A549 (cell line): ENCODE measurements around the gene SLC6A18. TPM values are rescaled to one million over a fixed set of nuclear protein-coding genes. Genes with fewer than 3 reads are reported as not detected.

Experiments
- ATAC-seq, 2 experiments: fragments of 200-7000 bp in 1 of 2; fragments of >200 bp in 1 of 2; cut with Nextera tagmentation in 1 of 2; cut with Tn5 transposase in 1 of 2; 3 replicates each; pipeline versions ENCODE4 v1.8.0 to v1.9.1; 2018 to 2020; ENCODE audit warnings: mild to moderate bottlenecking in 1 of 2, moderate library complexity in 1 of 2
- CTCF ChIA-PET: fragments of 300-600 bp; sonication (Branson Sonifier 250); formaldehyde crosslinking; extraction: SDS; loops from one replicate; lab custom pipeline; 2021; ENCODE audit warnings: antibody characterized with exemption, inconsistent platforms; lab: Yijun Ruan, JAX
- POLR2A ChIA-PET: fragments of 350-600 bp; formaldehyde crosslinking; extraction: SDS; loops from one replicate; lab custom pipeline; 2021; ENCODE audit warnings: antibody characterized with exemption, inconsistent platforms; lab: Yijun Ruan, JAX
- DNase-seq, 2 experiments: peaks; one replicate each; pipeline versions ENCODE4 v3.0.0 to v3.0.0-alpha.2; 2011 to 2016; ENCODE audit warnings: low read depth in 1 of 2, low spot score in 1 of 2
- FAIRE-seq: peaks from 2 replicates; lab custom pipeline; 2011; peaks lifted over from hg19 to GRCh38; lab: Jason Lieb, UNC
- H3K27ac ChIP-seq, 2 experiments: fragments of >200 bp; sonication (Bioruptor Twin); formaldehyde crosslinking; 3 replicates each; pipeline ENCODE4 v1.5.1; 2016 to 2017
- H3K4me1 ChIP-seq: fragments of >200 bp; sonication (Bioruptor Twin); formaldehyde crosslinking; 3 replicates; pipeline ENCODE4 v1.6.1; 2016
- H3K4me2 ChIP-seq: fragments of >200 bp; sonication (Bioruptor Twin); formaldehyde crosslinking; 3 replicates; pipeline ENCODE4 v1.6.1; 2016
- H3K4me3 ChIP-seq: fragments of >200 bp; sonication (Bioruptor Twin); formaldehyde crosslinking; 3 replicates; pipeline ENCODE4 v1.5.1; 2016
- H3K9me3 ChIP-seq: fragments of >200 bp; sonication (Bioruptor Twin); formaldehyde crosslinking; 3 replicates; pipeline ENCODE4 v1.6.1; 2016
- CBX2 ChIP-seq: fragments of 200-600 bp; sonication (generic); IDR thresholded peaks from 2 replicates; pipeline ENCODE4 v1.6.1; 2016; ENCODE audit warnings: low read depth, mild to moderate bottlenecking, borderline replicate concordance
- EHF ChIP-seq: fragments of 250-450 bp; sonication (Bioruptor Pico); IDR thresholded peaks from 2 replicates; pipeline ENCODE4 v1.5.0; 2020; ENCODE audit warnings: mild to moderate bottlenecking
- EHMT2 ChIP-seq: fragments of 200-600 bp; sonication (generic); IDR thresholded peaks from 2 replicates; pipeline ENCODE4 v1.6.1; 2016; ENCODE audit warnings: antibody characterized with exemption, low read depth, mild to moderate bottlenecking, moderate library complexity
- EP300 ChIP-seq, 2 experiments: fragments of >200 bp; sonication (Bioruptor Twin); formaldehyde crosslinking; IDR thresholded peaks; 2 replicates in 1 of 2; 3 replicates in 1 of 2; pipeline ENCODE4 v1.6.1; 2016 to 2017
- FOSL2 ChIP-seq, 2 experiments: fragments of 450-650 bp in 1 of 2; fragments of >200 bp in 1 of 2; sonication (Bioruptor Twin) in 1 of 2; formaldehyde crosslinking; IDR thresholded peaks; 2 replicates each; pipeline versions ENCODE4 v1.5.0 to v1.6.1; 2016 to 2020; ENCODE audit warnings: mild to moderate bottlenecking in 1 of 2, moderate library complexity in 1 of 2
- GATA3 ChIP-seq: IDR thresholded peaks from 2 replicates; pipeline ENCODE4 v1.6.1; 2012; ENCODE audit warnings: borderline replicate concordance
- HDAC2 ChIP-seq: fragments of 200-600 bp; sonication (generic); IDR thresholded peaks from 2 replicates; pipeline ENCODE4 v1.6.1; 2016
- HEYL ChIP-seq: fragments of 250-450 bp; sonication (Bioruptor Pico); IDR thresholded peaks from 2 replicates; pipeline ENCODE4 v1.8.0; 2021; ENCODE audit warnings: mild to moderate bottlenecking, moderate library complexity
- HOXB13 ChIP-seq: fragments of 250-450 bp; sonication (Bioruptor Pico); IDR thresholded peaks from 2 replicates; pipeline ENCODE4 v1.5.0; 2020; ENCODE audit warnings: low read depth, mild to moderate bottlenecking, moderate library complexity
- HOXB5 ChIP-seq: fragments of 250-450 bp; sonication (Bioruptor Pico); IDR thresholded peaks from 2 replicates; pipeline ENCODE4 v1.5.0; 2020; ENCODE audit warnings: mild to moderate bottlenecking, moderate library complexity
- KDM1A ChIP-seq: fragments of 200-600 bp; sonication (generic); IDR thresholded peaks from 2 replicates; pipeline ENCODE4 v1.6.1; 2016; ENCODE audit warnings: low read depth, mild to moderate bottlenecking
- KDM5A ChIP-seq: fragments of 200-600 bp; sonication (generic); IDR thresholded peaks from 2 replicates; pipeline ENCODE4 v1.6.1; 2016; ENCODE audit warnings: antibody characterized with exemption, mild to moderate bottlenecking
- MAFK ChIP-seq: fragments of 450-650 bp; IDR thresholded peaks from 2 replicates; pipeline ENCODE4 v1.6.1; 2014; ENCODE audit not compliant: partially characterized antibody
- MAZ ChIP-seq: fragments of 150-350 bp; IDR thresholded peaks from 2 replicates; pipeline ENCODE4 v1.6.1; 2014; ENCODE audit warnings: antibody characterized with exemption, low read depth, low read length, borderline replicate concordance
- MYC ChIP-seq: IDR thresholded peaks from 2 replicates; pipeline ENCODE4 v1.6.1; 2012; ENCODE audit warnings: mild to moderate bottlenecking, inconsistent platforms, low read length, improper control_type of control experiment, borderline replicate concordance
- NR3C1 ChIP-seq: fragments of >200 bp; sonication (Bioruptor Twin); formaldehyde crosslinking; IDR thresholded peaks from 3 replicates; pipeline ENCODE4 v1.6.1; 2017
- PHF8 ChIP-seq: fragments of 200-600 bp; sonication (generic); IDR thresholded peaks from 2 replicates; pipeline ENCODE4 v1.6.1; 2016; ENCODE audit warnings: low read depth, mild to moderate bottlenecking, antibody characterized with exemption, moderate library complexity, borderline replicate concordance
- POLR2A ChIP-seq: IDR thresholded peaks from 2 replicates; pipeline ENCODE4 v1.6.1; 2012; ENCODE audit warnings: mild to moderate bottlenecking, low read length
- RARB ChIP-seq: fragments of 250-450 bp; sonication (Bioruptor Pico); IDR thresholded peaks from 2 replicates; pipeline ENCODE4 v1.8.0; 2021; ENCODE audit warnings: mild to moderate bottlenecking, moderate library complexity
- RCOR1 ChIP-seq: fragments of 150-350 bp; IDR thresholded peaks from 2 replicates; pipeline ENCODE4 v1.6.1; 2014; ENCODE audit warnings: antibody characterized with exemption, low read length, low read depth
- RFX5 ChIP-seq: fragments of 450-650 bp; IDR thresholded peaks from 2 replicates; pipeline ENCODE4 v1.7.1; 2014; ENCODE audit warnings: antibody characterized with exemption, mild to moderate bottlenecking, moderate library complexity
- RNF2 ChIP-seq: fragments of 200-600 bp; sonication (generic); IDR thresholded peaks from 2 replicates; pipeline ENCODE4 v1.6.1; 2016; ENCODE audit warnings: low read depth, mild to moderate bottlenecking, antibody characterized with exemption, moderate library complexity, borderline replicate concordance
- SMC3 ChIP-seq: fragments of >200 bp; sonication (Bioruptor Twin); formaldehyde crosslinking; IDR thresholded peaks from 3 replicates; pipeline ENCODE4 v1.6.1; 2018; ENCODE audit warnings: inconsistent platforms
- SREBF2 ChIP-seq: fragments of 450-650 bp; IDR thresholded peaks from 2 replicates; pipeline ENCODE4 v1.6.1; 2014; ENCODE audit warnings: mild to moderate bottlenecking, moderate library complexity
- TFCP2L1 ChIP-seq: fragments of 250-450 bp; sonication (Bioruptor Pico); IDR thresholded peaks from 2 replicates; pipeline ENCODE4 v1.5.0; 2021; ENCODE audit warnings: mild to moderate bottlenecking
- ZFP36 ChIP-seq: fragments of 450-650 bp; IDR thresholded peaks from 2 replicates; pipeline ENCODE4 v1.6.1; 2014; ENCODE audit warnings: borderline replicate concordance; ENCODE audit not compliant: partially characterized antibody
- ZNF302 ChIP-seq: fragments of 250-450 bp; sonication (Bioruptor Pico); IDR thresholded peaks from 2 replicates; pipeline ENCODE4 v1.9.0; 2021; ENCODE audit warnings: inconsistent platforms, mild to moderate bottlenecking, moderate library complexity
- WGBS: methylation state at CpG from one replicate; pipeline ENCODE4 v1.1.6; 2017; ENCODE audit errors: missing lambda C conversion rate; 5-methylcytosine and 5-hydroxymethylcytosine counted together
- polyA plus RNA-seq, 4 experiments: library from polyadenylated mRNA; depleted of rRNA in 3 of 4; stranded (reverse); fragments of >200 nt; fragmentation: RNase III in 1 of 4; extraction: RNeasy Plus Mini Kit Qiagen cat#74134 plus additional on column Dnase treatment in 1 of 4; gene quantifications; 2 replicates in 3 of 4; 3 replicates in 1 of 4; pipeline ENCODE4 v1.2.3, GENCODE V29; 2011 to 2017
- TF ChIP-seq, protein P1 (sequence below): fragments of >200 bp; sonication (Bioruptor Twin); formaldehyde crosslinking; IDR thresholded peaks from 3 replicates; pipeline ENCODE4 v1.6.1; 2016
- TF ChIP-seq, protein P2 (sequence below): fragments of 450-650 bp; IDR thresholded peaks from 2 replicates; pipeline ENCODE4 v1.6.1; 2014; ENCODE audit warnings: antibody characterized with exemption
- TF ChIP-seq, protein P3 (sequence below): fragments of 200-600 bp; sonication (generic); IDR thresholded peaks from 2 replicates; pipeline ENCODE4 v1.6.1; 2016; ENCODE audit warnings: antibody characterized with exemption, mild to moderate bottlenecking, moderate library complexity
- TF ChIP-seq, protein P4 (sequence below): IDR thresholded peaks from 2 replicates; pipeline ENCODE4 v1.6.1; 2012; ENCODE audit warnings: low read depth, borderline replicate concordance

SLC6A18 gene
- polyA plus RNA-seq, 2 of the 4 experiments (the other 2 are of a cell fraction) = not detected

DNA sequence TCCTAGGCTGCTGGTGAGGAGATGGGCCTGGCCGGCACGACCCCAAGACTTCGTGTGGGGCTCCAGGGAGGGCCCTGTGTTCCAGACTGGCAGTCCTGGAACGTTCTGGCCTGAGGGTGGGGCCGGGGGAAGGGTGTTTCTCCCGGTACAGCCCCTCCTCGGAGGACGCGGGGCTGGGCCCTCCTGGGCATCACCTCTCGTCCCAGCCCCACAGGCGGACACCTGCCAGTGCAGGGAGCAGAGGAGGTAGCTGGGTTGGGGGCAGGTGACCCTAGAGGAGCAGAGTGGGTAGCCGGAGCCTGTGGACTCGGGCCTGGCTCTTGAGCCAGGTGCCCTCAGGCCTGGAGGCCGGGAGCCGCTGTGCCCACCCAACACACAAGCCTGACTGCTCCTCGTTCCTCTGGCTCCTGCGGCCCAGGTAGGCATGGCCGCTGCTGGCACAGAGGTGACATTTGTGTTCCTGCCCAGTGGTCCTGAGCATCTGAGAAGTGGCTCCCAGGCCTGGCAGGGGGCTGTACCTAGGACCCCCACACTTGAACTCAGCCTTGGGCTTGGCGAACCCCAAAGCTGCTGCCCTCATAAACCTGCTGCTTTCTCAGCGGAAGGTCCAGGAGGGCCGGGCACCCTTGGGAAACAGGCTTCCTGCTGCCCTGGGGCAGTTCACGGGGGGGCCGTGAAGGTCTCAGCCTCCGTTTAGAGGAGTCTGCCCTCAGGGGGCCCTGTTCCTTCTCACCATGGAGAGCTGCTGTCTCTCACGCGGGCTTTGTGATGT lies 23.0 kb upstream of the SLC6A18 start:
- H3K4me2 ChIP-seq = no peak overlapping the region

DNA sequence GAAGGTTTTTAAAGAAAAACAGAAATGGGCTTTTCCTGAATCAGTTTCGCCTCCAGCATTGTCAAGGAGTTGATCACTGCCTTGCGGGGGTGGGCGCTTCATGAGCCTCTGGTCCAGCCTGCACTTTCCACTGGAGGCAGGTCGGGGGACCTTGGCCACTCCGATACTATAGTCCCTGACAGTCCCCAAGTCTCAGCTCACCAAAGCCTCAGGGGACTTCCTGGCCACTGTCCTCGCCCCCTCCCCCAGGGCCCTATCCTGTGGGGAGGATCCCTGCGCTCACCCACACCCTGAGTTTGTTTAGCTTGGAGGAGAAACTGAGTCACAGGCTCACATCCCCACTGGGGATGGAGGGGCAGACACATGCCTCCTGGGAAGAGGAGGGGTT lies 22.4 kb upstream of the SLC6A18 start:
- no peak for ATAC-seq
- WGBS = 64% methylated on average over 6 of the region's 7 CpGs
- no peaks in the 10 kb centered on the region; the same call in 2 of the 3 replicates for H3K4me1 ChIP-seq
- H3K4me3 ChIP-seq = no peak overlapping the region
- no peak for DNase-seq
- TF ChIP-seq SMC3 = no peak
- TF ChIP-seq EHF (CRISPR knock-in tag) = no peak
- no peak for TF ChIP-seq HOXB13 (CRISPR knock-in tag)
- TF ChIP-seq RCOR1 = no peak
- no peak for TF ChIP-seq RNF2
- no peak for TF ChIP-seq HEYL
- TF ChIP-seq PHF8 = no peak
- no peak for TF ChIP-seq EP300 (IDR thresholded peaks at IDR 0.05)
- no peak for TF ChIP-seq POLR2A
- TF ChIP-seq HOXB5 (CRISPR knock-in tag) = no peak
- no peak for TF ChIP-seq MAZ
- TF ChIP-seq TFCP2L1 (CRISPR knock-in tag) = no peak
- TF ChIP-seq ZFP36 = no peak
- no peak for TF ChIP-seq FOSL2 (IDR thresholded peaks at IDR 0.05)
- TF ChIP-seq FOSL2 (CRISPR knock-in tag; IDR thresholded peaks at IDR 0.05) = no peak
- TF ChIP-seq, protein P1, sequence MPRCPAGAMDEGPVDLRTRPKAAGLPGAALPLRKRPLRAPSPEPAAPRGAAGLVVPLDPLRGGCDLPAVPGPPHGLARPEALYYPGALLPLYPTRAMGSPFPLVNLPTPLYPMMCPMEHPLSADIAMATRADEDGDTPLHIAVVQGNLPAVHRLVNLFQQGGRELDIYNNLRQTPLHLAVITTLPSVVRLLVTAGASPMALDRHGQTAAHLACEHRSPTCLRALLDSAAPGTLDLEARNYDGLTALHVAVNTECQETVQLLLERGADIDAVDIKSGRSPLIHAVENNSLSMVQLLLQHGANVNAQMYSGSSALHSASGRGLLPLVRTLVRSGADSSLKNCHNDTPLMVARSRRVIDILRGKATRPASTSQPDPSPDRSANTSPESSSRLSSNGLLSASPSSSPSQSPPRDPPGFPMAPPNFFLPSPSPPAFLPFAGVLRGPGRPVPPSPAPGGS = no peak
- no peak for TF ChIP-seq MYC
- no peaks in the 10 kb centered on the region for H3K9me3 ChIP-seq
- no peak overlapping the region for H3K4me2 ChIP-seq
- POLR2A ChIA-PET = no interaction called here
- FAIRE-seq = no peak
- CTCF ChIA-PET = interaction anchor here (1.0 to 4.7 kb wide), 4 partner anchors 29 to 442 kb away, joined by 3 to 20 read pairs (median 4); no protein-coding TSS in a partner anchor
- no peak overlapping the region; a peak in 1 of 6 replicates for H3K27ac ChIP-seq

More for the DNA sequence above, 23.0 kb upstream of the SLC6A18 start:
- H3K9me3 ChIP-seq = no peaks in the 10 kb centered on the region
- CTCF ChIA-PET = interaction anchor here (1.5 to 4.7 kb wide), 4 partner anchors 28 to 438 kb away, joined by 3 to 20 read pairs (median 7); no protein-coding TSS in a partner anchor
- peak overlapping the region in 1 of 2 experiments; percentile 14; a peak in 1 of 6 replicates for H3K27ac ChIP-seq
- no peak for TF ChIP-seq RFX5
- TF ChIP-seq RARB (CRISPR knock-in tag) = no peak
- no peak for TF ChIP-seq KDM5A
- TF ChIP-seq, protein P2, sequence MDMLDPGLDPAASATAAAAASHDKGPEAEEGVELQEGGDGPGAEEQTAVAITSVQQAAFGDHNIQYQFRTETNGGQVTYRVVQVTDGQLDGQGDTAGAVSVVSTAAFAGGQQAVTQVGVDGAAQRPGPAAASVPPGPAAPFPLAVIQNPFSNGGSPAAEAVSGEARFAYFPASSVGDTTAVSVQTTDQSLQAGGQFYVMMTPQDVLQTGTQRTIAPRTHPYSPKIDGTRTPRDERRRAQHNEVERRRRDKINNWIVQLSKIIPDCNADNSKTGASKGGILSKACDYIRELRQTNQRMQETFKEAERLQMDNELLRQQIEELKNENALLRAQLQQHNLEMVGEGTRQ = no peak
- no peak for TF ChIP-seq EP300 (IDR thresholded peaks at IDR 0.05)
- TF ChIP-seq EHMT2 = no peak
- TF ChIP-seq, protein P3, sequence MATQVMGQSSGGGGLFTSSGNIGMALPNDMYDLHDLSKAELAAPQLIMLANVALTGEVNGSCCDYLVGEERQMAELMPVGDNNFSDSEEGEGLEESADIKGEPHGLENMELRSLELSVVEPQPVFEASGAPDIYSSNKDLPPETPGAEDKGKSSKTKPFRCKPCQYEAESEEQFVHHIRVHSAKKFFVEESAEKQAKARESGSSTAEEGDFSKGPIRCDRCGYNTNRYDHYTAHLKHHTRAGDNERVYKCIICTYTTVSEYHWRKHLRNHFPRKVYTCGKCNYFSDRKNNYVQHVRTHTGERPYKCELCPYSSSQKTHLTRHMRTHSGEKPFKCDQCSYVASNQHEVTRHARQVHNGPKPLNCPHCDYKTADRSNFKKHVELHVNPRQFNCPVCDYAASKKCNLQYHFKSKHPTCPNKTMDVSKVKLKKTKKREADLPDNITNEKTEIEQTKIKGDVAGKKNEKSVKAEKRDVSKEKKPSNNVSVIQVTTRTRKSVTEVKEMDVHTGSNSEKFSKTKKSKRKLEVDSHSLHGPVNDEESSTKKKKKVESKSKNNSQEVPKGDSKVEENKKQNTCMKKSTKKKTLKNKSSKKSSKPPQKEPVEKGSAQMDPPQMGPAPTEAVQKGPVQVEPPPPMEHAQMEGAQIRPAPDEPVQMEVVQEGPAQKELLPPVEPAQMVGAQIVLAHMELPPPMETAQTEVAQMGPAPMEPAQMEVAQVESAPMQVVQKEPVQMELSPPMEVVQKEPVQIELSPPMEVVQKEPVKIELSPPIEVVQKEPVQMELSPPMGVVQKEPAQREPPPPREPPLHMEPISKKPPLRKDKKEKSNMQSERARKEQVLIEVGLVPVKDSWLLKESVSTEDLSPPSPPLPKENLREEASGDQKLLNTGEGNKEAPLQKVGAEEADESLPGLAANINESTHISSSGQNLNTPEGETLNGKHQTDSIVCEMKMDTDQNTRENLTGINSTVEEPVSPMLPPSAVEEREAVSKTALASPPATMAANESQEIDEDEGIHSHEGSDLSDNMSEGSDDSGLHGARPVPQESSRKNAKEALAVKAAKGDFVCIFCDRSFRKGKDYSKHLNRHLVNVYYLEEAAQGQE = no peak
- no peak for TF ChIP-seq SREBF2
- no peak for TF ChIP-seq KDM1A
- no peak for TF ChIP-seq NR3C1
- TF ChIP-seq MAFK = no peak
- no peak for TF ChIP-seq GATA3
- no peak for TF ChIP-seq ZNF302 (CRISPR knock-in tag)
- no peak for TF ChIP-seq HDAC2
- no peak for TF ChIP-seq HOXB13 (CRISPR knock-in tag)
- TF ChIP-seq, protein P4, sequence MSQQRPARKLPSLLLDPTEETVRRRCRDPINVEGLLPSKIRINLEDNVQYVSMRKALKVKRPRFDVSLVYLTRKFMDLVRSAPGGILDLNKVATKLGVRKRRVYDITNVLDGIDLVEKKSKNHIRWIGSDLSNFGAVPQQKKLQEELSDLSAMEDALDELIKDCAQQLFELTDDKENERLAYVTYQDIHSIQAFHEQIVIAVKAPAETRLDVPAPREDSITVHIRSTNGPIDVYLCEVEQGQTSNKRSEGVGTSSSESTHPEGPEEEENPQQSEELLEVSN = no peak
- no peak for TF ChIP-seq CBX2
- no peaks in the 10 kb centered on the region; the same call in 2 of the 3 replicates for H3K4me1 ChIP-seq
- DNase-seq (no peak), ATAC-seq (0 out of 6 replicates have a peak, but pooled peaks of 1 of the 2 experiments have one; percentile 2), FAIRE-seq (no peak)
- POLR2A ChIA-PET = no interaction called here
- 82% methylated on average over 10 of the region's 26 CpGs for WGBS
- no peak overlapping the region for H3K4me3 ChIP-seq
